ENCODE data around the gene PEDS1. TPM values are rescaled to one million over a fixed set of nuclear protein-coding genes. Genes with fewer than 3 reads are reported as not detected.

PEDS1 gene
- total RNA-seq = 72.7 and 91.9 TPM in 2 replicates

DNA sequence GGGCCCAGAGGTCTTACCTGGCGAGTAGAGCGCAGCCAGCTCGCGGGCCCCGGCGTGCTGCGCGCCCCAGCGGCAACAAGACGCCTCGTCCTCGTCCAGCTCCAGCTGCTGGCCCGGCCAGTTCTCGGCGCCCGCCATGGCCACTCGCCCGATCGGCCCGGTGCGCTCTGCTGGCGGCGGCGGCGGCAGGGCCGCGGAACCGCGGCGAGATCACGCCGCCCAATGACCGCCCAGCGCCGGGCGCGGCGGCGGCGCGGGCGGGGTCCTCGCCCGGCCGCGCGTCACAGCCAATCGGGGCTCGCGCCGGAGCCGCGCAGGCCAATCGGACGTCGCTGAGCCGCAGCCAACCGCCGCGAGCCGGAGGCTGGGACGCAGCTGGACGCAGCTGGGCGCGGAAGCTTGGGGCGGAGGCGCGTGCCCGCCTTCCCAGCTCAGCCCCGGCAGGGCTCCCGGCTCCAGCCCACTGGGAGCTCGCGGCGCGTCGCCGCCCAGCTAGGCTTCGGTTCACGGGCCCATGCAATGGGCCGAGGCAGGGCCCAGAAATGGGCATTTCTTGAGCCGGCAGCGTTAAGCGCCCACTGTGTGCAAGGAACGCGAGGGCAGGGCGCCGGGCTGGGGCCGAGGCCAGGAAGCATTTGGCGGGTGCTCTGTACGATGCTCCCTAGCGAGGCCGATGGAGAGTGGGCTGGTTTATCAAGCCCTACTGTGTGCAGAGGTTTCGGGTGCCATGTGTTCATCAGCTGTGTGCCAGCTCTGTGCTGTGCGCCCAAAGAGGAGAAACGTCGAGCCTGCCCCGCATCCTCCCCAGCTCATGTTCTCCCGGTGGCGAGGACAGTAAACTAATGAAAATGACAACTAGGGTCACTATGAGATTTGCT lies at the start of gene PEDS1:
PEDS1 (minus strand) TSS at position 224 of the 878 bp plus-strand sequence; CDS start at position 138, 86 bp downstream.

DNA sequence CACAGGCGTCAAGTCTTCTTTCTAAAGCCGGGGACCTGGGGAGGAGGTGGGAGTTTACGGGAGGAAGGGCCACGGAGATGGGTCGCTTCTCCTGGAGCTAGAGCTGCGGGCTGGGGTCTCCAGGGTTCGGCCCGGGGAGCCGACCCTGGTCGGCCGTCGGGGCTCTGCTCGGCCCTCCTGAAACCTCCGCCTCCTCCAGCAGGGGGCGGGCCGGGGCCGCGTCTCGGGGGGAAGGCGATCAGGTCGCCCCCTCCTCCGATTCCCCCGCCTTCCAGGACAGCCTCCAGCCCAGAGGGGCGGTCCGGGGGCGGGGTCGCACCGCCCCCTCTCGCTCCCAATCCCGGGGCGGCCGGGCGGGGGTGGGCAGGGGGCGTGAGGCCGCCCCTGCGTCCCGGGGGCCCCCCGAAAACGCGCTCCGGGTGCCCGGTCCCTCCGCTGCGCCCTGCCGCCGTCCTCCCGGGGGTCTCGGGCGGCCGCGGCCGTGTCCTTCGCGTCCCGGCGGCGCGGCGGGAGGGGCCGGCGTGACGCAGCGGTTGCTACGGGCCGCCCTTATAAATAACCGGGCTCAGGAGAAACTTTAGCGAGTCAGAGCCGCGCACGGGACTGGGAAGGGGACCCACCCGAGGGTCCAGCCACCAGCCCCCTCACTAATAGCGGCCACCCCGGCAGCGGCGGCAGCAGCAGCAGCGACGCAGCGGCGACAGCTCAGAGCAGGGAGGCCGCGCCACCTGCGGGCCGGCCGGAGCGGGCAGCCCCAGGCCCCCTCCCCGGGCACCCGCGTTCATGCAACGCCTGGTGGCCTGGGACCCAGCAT lies 36.9 kb upstream of the PEDS1 start, which contains the start of gene CEBPB:
CEBPB (plus strand) TSS at position 580 of the 814 bp plus-strand sequence; CDS start at position 784, 204 bp downstream.

DNA sequence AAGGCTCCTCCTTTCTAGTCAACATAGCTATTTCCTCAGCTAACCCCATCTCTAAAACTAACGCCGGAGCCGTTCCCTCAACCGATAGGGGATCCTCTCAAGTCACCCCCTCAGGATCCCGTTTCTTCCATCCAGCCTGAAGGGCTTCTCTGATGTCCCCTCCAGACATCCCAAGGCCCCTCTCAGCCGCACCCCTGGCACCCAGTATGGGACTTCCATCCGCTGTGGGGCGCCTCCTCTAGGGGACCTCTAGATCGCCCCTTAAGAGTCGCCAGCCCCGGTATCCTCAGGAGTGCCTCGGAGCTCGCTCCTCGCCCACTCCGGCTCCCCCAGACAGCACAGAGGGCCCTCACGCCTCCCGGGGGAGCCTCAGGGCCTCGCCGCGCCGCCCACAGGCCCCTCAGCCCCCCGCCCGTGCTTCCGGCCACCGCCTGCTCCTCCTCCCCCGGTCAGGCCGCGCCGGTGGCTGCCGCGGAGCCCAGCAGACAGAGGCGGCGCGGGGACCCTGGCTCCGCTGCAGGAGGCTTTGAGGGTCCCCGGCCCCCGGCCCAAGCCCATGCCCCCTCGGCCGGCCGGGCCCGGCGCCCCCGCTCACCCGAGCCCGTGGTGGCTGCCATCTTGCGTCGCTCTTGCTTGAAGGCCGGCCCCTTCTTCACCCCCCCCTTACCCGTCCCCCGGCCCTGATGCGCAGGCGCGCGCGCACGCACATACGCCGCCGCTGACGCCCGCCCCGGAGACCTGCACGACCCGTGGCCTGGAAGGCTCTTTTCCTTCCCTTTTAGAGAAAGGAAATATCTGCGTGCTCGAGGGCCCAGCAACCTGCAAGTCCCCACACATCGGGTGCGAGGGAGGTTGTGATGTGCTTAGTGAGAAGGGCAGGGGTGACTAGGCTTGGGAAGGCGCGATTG lies 40.8 kb downstream of the PEDS1 start, which contains the start of gene UBE2V1:
UBE2V1 (minus strand) TSS at position 639 of the 908 bp plus-strand sequence; CDS start at position 617, 22 bp downstream.

Other genes with a start within 250 kb of the PEDS1 start
- 3.7 and 5.0 TPM in 2 replicates for gene SPATA2, start 238.2 kb downstream of the PEDS1 start, total RNA-seq
- 115 and 123 TPM in 2 replicates for gene RNF114, start 217.3 kb downstream of the PEDS1 start, total RNA-seq
- gene SNAI1, start 170.7 kb downstream of the PEDS1 start, total RNA-seq = not detected in 2 replicates
- gene UBE2V1, start 40.6 kb downstream of the PEDS1 start, total RNA-seq = 61.0 and 96.8 TPM in 2 replicates
- 67.2 and 101 TPM in 2 replicates for gene CEBPB, start 37.1 kb upstream of the PEDS1 start, total RNA-seq

Measured in airway epithelial cell (primary cell).